ENCODE measurements around the gene DARS1. TPM values are rescaled to one million over a fixed set of nuclear protein-coding genes. Genes with fewer than 3 reads are reported as not detected.
A peak's percentile ranks its signal among the peaks of the same experiment; 100 is the strongest.

Gene DARS1
- total and polyA plus RNA-seq, 2 of the 13 experiments (the other 11 are each of a cell fraction or from before 2014, with no cell fraction given) = 149 to 230 TPM

GRCh38 chr2:135876066-135876711 lies 109.2 kb downstream of the DARS1 start, which contains the start of gene MCM6 (continued):
- no peak for TF ChIP-seq TRIM22 (IDR thresholded peaks at IDR 0.05)
- TF ChIP-seq ZNF296 (CRISPR knock-in tag; conservative IDR thresholded peaks at IDR 0.05) = no peak
- TF ChIP-seq HOXD1 (CRISPR knock-in tag; IDR thresholded peaks at IDR 0.05) = 0 out of 2 replicates have a peak, but pooled peaks have one; percentile 53
- TF ChIP-seq CCAR2 (optimal IDR thresholded peaks at IDR 0.05; ENCODE audit: low read depth, low read length) = no peak
- 0 out of 2 replicates have a peak, but pooled peaks have one; percentile 18 for TF ChIP-seq ZNF740 (CRISPR knock-in tag; IDR thresholded peaks at IDR 0.05)
- peak; percentile 78; the same call in 1 of the 2 replicates for TF ChIP-seq NFKB2 (CRISPR knock-in tag; IDR thresholded peaks at IDR 0.05; ENCODE audit: borderline replicate concordance)
- peak; percentile 73; the same call in 1 of the 2 replicates for TF ChIP-seq ZSCAN9 (CRISPR knock-in tag; IDR thresholded peaks at IDR 0.05; ENCODE audit: borderline replicate concordance)
- no peak for TF ChIP-seq ZNF143 (CRISPR knock-in tag; IDR thresholded peaks at IDR 0.05)
- no peak for TF ChIP-seq DBP (CRISPR knock-in tag; IDR thresholded peaks at IDR 0.05; ENCODE audit: not compliant biosample characterization)
- TF ChIP-seq ZNF792 (CRISPR knock-in tag; IDR thresholded peaks at IDR 0.05) = peak; percentile 82
- 0 out of 2 replicates have a peak, but pooled peaks have one; percentile 46 for TF ChIP-seq PPARG (CRISPR knock-in tag; conservative IDR thresholded peaks at IDR 0.05)
- 0 out of 2 replicates have a peak, but pooled peaks have one; percentile 16 for TF ChIP-seq ELF3 (CRISPR knock-in tag; IDR thresholded peaks at IDR 0.05)
- peak; percentile 73; the same call in 1 of the 2 replicates for TF ChIP-seq ARID2 (CRISPR knock-in tag; IDR thresholded peaks at IDR 0.05; ENCODE audit: borderline replicate concordance)
- TF ChIP-seq ZNF549 (CRISPR knock-in tag; IDR thresholded peaks at IDR 0.05) = no peak
- TF ChIP-seq GMEB1 (CRISPR knock-in tag; IDR thresholded peaks at IDR 0.05; ENCODE audit: borderline replicate concordance) = peak; percentile 53
- peak; percentile 82 for TF ChIP-seq KMT2B (CRISPR knock-in tag; IDR thresholded peaks at IDR 0.05)
- TF ChIP-seq TBP (CRISPR knock-in tag; IDR thresholded peaks at IDR 0.05) = no peak
- no peak for TF ChIP-seq TCF7 (IDR thresholded peaks at IDR 0.05; ENCODE audit: low read depth)
- TF ChIP-seq KDM6A (CRISPR knock-in tag; IDR thresholded peaks at IDR 0.05; ENCODE audit: low read depth) = no peak
- TF ChIP-seq E2F2 (CRISPR knock-in tag; IDR thresholded peaks at IDR 0.05; ENCODE audit: borderline replicate concordance) = peak; percentile 73; the same call in 1 of the 2 replicates
- TF ChIP-seq SMAD9 (CRISPR knock-in tag; IDR thresholded peaks at IDR 0.05) = no peak
- TF ChIP-seq HES4 (CRISPR knock-in tag; IDR thresholded peaks at IDR 0.05; ENCODE audit: borderline replicate concordance) = peak; percentile 91; the same call in 1 of the 2 replicates
- no peak for TF ChIP-seq ZNF431 (CRISPR knock-in tag; IDR thresholded peaks at IDR 0.05; ENCODE audit: borderline replicate concordance, low read depth)
- no peak for TF ChIP-seq ZNF720 (CRISPR knock-in tag; IDR thresholded peaks at IDR 0.05)
- no peak for TF ChIP-seq SMAD1 (CRISPR knock-in tag; IDR thresholded peaks at IDR 0.05; ENCODE audit: borderline replicate concordance, low read depth)
- peak; percentile 20; the same call in 1 of the 2 replicates for TF ChIP-seq ZNF331 (CRISPR knock-in tag; IDR thresholded peaks at IDR 0.05)
- TF ChIP-seq ZNF737 (CRISPR knock-in tag; IDR thresholded peaks at IDR 0.05; ENCODE audit: borderline replicate concordance) = no peak
